GM12865 (cell line): ENCODE data around the gene MT1B.

ENCODE experiments used
- DNase-seq: peaks from one replicate; pipeline ENCODE4 v3.0.0; 2010; ENCODE audit warnings: low read depth
- H3K4me3 ChIP-seq: 2 replicates; pipeline ENCODE4 v1.5.1; 2011; ENCODE audit warnings: mild to moderate bottlenecking, low read depth, low read length, control low read depth
- CTCF ChIP-seq: IDR thresholded peaks from 2 replicates; pipeline ENCODE4 v1.5.1; 2011; ENCODE audit warnings: low read length, control low read depth, low read depth, inconsistent platforms; ENCODE audit not compliant: insufficient read depth; ENCODE audit errors: missing control alignments

Gene MT1B

GRCh38 chr16:56701534-56701933, 49.8 kb downstream of the MT1B start:
- no peak overlapping the region for H3K4me3 ChIP-seq
- DNase-seq: no peak
- no peak for TF ChIP-seq CTCF
